Erythroblast (primary cell): Measurements from ENCODE around the gene CCR3.

Source experiments
- GATA1 ChIP-seq: IDR thresholded peaks from 2 replicates; pipeline ENCODE4 v1.6.1; 2011; ENCODE audit warnings: low read depth, mild to moderate bottlenecking, control low read depth, low read length, moderate library complexity
- POLR2A ChIP-seq: IDR thresholded peaks from 2 replicates; pipeline ENCODE4 v1.6.1; 2011; ENCODE audit warnings: mild to moderate bottlenecking, low read length

GRCh38 chr3:46205286-46205960, 36.8 kb upstream of the CCR3 start:
- TF ChIP-seq POLR2A, result no peak
- TF ChIP-seq GATA1, result no peak
